ENCODE measurements around the gene IL2RG.

GRCh38 chrX:71158603-71159002 lies 47.2 kb upstream of the IL2RG start:
- TF ChIP-seq CTCF (IDR thresholded peaks at IDR 0.05 in 2 of 3, conservative IDR thresholded peaks at IDR 0.05 in 1 of 3; ENCODE audit: control insufficient read depth in 2 of 3, extremely low read depth in 1 of 3, insufficient read depth in 1 of 3, low read depth in 3 of 3, low read length in 3 of 3) (no peak), EZH2 (IDR thresholded peaks at IDR 0.05; ENCODE audit: borderline replicate concordance, control insufficient read depth, low read depth, low read length) (no peak), USF2 (IDR thresholded peaks at IDR 0.05; ENCODE audit: borderline replicate concordance, low read depth, low read length) (no peak), ELK1 (IDR thresholded peaks at IDR 0.05; ENCODE audit: low read depth, low read length) (no peak), ATF3 (IDR thresholded peaks at IDR 0.05; ENCODE audit: borderline replicate concordance, extremely low read depth, low read depth, low read length) (no peak), PRDM15 (CRISPR knock-in tag; IDR thresholded peaks at IDR 0.05) (no peak), RAD21 (IDR thresholded peaks at IDR 0.05; ENCODE audit: insufficient read depth, low read depth, low read length) (no peak), POLR2A (IDR thresholded peaks at IDR 0.05; ENCODE audit: low read depth, low read length) (no peak), CBX5 (IDR thresholded peaks at IDR 0.05; ENCODE audit: low read depth) (no peak), ATF7 (IDR thresholded peaks at IDR 0.05; ENCODE audit: low read depth) (no peak), HSF1 (IDR thresholded peaks at IDR 0.05; ENCODE audit: low read depth, low read length) (no peak), ZBTB33 (IDR thresholded peaks at IDR 0.05) (no peak), POU2F2 (IDR thresholded peaks at IDR 0.05; ENCODE audit: borderline replicate concordance, low read depth, low read length) (no peak)

Measured in GM12878 (cell line).